ENCODE results near the gene TXNL1. TPM values are rescaled to one million over a fixed set of nuclear protein-coding genes. Genes with fewer than 3 reads are reported as not detected.
A peak's percentile ranks its signal among the peaks of the same experiment; 100 is the strongest.

Gene TXNL1
- total and polyA plus RNA-seq, 12 donors, result 44.6 to 264 (median 72.8) TPM

- intact Hi-C loops (cut with DNase I), result no loop called here
- 78 to 82% (median 81%) methylated on average over 6 of the region's 6 CpGs for WGBS, 4 donors
- no peaks in the 10 kb centered on the region for H3K36me3 ChIP-seq (replicated peaks in 1 of 2)
- no peaks in the 10 kb centered on the region for H3K4me1 ChIP-seq (replicated peaks in 1 of 2)
- DNase-seq, result no peak
- no peak overlapping the region for H3K4me3 ChIP-seq
- no peak for TF ChIP-seq POLR2A (IDR thresholded peaks at IDR 0.05)
- H3K27me3 ChIP-seq, result peaks cover 3% of the 10 kb centered on the region
- no peak overlapping the region for H3K27ac ChIP-seq
- no peaks in the 10 kb centered on the region for H3K9me3 ChIP-seq (replicated peaks in 1 of 3)
Measured at GRCh38 chr18:56565046-56565445, 73.3 kb downstream of the TXNL1 start.

- Histone ChIP-seq H3K4me3 (no peak overlapping the region), H3K27ac (no peak overlapping the region), H3K9me3 (replicated peaks in 1 of 3) (no peaks in the 10 kb centered on the region), H3K27me3 (peaks cover 3% of the 10 kb centered on the region), H3K36me3 (replicated peaks in 1 of 2) (no peaks in the 10 kb centered on the region), H3K4me1 (replicated peaks in 1 of 2) (no peaks in the 10 kb centered on the region)
- intact Hi-C loops (cut with DNase I), result no loop called here
- TF ChIP-seq POLR2A (IDR thresholded peaks at IDR 0.05) (no peak), CTCF (IDR thresholded peaks at IDR 0.05) (no peak)
- no peak for DNase-seq
- WGBS, 4 donors, result 76 to 86% (median 83%) methylated on average over 3 to 7 of the region's 7 CpGs
Measured at GRCh38 chr18:56563568-56563967, 74.8 kb downstream of the TXNL1 start.

GRCh38 chr18:56562479-56562878, 75.9 kb downstream of the TXNL1 start:
- Histone ChIP-seq H3K4me1 (replicated peaks in 1 of 2) (no peaks in the 10 kb centered on the region), H3K27ac (peak overlapping the region in 1 of 5 donors; percentile 29), H3K27me3 (peaks cover 3% of the 10 kb centered on the region), H3K9me3 (replicated peaks in 1 of 3) (no peaks in the 10 kb centered on the region), H3K36me3 (replicated peaks in 1 of 2) (no peaks in the 10 kb centered on the region), H3K4me3 (no peak overlapping the region)
- intact Hi-C loops (cut with DNase I), result no loop called here
- TF ChIP-seq POLR2A (IDR thresholded peaks at IDR 0.05) (no peak), CTCF (IDR thresholded peaks at IDR 0.05) (no peak)
- 50 to 81% (median 60%) methylated on average over 5 of the region's 5 CpGs for WGBS, 4 donors
- peak in 2 of 7 donors; percentile 5 to 23 for DNase-seq

GRCh38 chr18:56560992-56561391, 77.4 kb downstream of the TXNL1 start:
- Histone ChIP-seq H3K27ac (no peak overlapping the region), H3K4me3 (no peak overlapping the region), H3K27me3 (peaks cover 3% of the 10 kb centered on the region), H3K36me3 (replicated peaks in 1 of 2) (no peaks in the 10 kb centered on the region), H3K9me3 (replicated peaks in 1 of 3) (no peaks in the 10 kb centered on the region), H3K4me1 (replicated peaks in 1 of 2) (no peaks in the 10 kb centered on the region)
- no peak for DNase-seq
- intact Hi-C loops (cut with DNase I), result no loop called here
- WGBS, 4 donors, result 60 to 79% (median 71%) methylated on average over 2 of the region's 2 CpGs
- TF ChIP-seq CTCF (IDR thresholded peaks at IDR 0.05) (no peak), POLR2A (IDR thresholded peaks at IDR 0.05) (no peak)

GRCh38 chr18:56559044-56559443, 79.3 kb downstream of the TXNL1 start:
- Histone ChIP-seq H3K27me3 (peaks cover 3% of the 10 kb centered on the region), H3K36me3 (replicated peaks in 1 of 2) (no peaks in the 10 kb centered on the region), H3K4me3 (no peak overlapping the region), H3K9me3 (replicated peaks in 1 of 3) (no peaks in the 10 kb centered on the region), H3K27ac (no peak overlapping the region), H3K4me1 (replicated peaks in 1 of 2) (no peaks in the 10 kb centered on the region)
- intact Hi-C loops (cut with DNase I), result no loop called here
- no peak for DNase-seq
- TF ChIP-seq POLR2A (IDR thresholded peaks at IDR 0.05) (no peak), CTCF (IDR thresholded peaks at IDR 0.05) (no peak)
- WGBS, 4 donors, result 79 to 85% (median 80%) methylated on average over 6 of the region's 6 CpGs
